H1 (cell line): ENCODE data around the gene CYB5B. TPM values are rescaled to one million over a fixed set of nuclear protein-coding genes. Genes with fewer than 3 reads are reported as not detected.

Source experiments
- CHD1 ChIP-seq: IDR thresholded peaks from 2 replicates; pipeline ENCODE4 v1.6.1; 2012; ENCODE audit warnings: low read depth, low read length, improper control_type of control experiment
- CREB1 ChIP-seq: IDR thresholded peaks from 2 replicates; pipeline ENCODE4 v1.6.1; 2012; ENCODE audit warnings: inconsistent platforms
- KDM4A ChIP-seq: IDR thresholded peaks from one replicate; pipeline ENCODE4 v1.7.1; 2012; ENCODE audit warnings: low read depth, mild to moderate bottlenecking, moderate library complexity, low read length, inconsistent platforms; ENCODE audit not compliant: severe bottlenecking
- RNF2 ChIP-seq: fragments of 200-900, 300-1000 bp; sonication (generic); IDR thresholded peaks from 2 replicates; pipeline ENCODE4 v1.7.1; 2016; ENCODE audit warnings: borderline replicate concordance, low read depth, mild to moderate bottlenecking, antibody characterized with exemption, low read length; ENCODE audit not compliant: poor library complexity, severe bottlenecking; ENCODE audit errors: missing control alignments
- polyA plus RNA-seq, 7 experiments: library from polyadenylated mRNA; depleted of rRNA in 3 of 7; stranded (reverse) in 5 of 7; unstranded in 2 of 7; fragments of >200 nt in 5 of 7; fragments of 200-250 nt in 2 of 7; gene quantifications; 1 replicate in 5 of 7; 2 replicates in 1 of 7; 4 replicates in 1 of 7; pipeline versions ENCODE4 v1.2.1 to v1.2.3, GENCODE V29; 2011 to 2013; ENCODE audit warnings: missing spikeins in 2 of 7, mixed read lengths in 2 of 7
- total RNA-seq: library from RNA; stranded (reverse); fragmentation: NEBNext Ultra II Directional; extraction: Animal tissue kit (Norgen Biotek cat#: 25700); gene quantifications from 2 replicates; pipeline ENCODE4 v1.2.1, GENCODE V29; 2021

Gene CYB5B
- total and polyA plus RNA-seq, 2 of the 8 experiments (the other 6 are each of a cell fraction or from before 2014, with no cell fraction given): 108 to 127 TPM

- TF ChIP-seq CHD1: no peak
- TF ChIP-seq RNF2: no peak
- TF ChIP-seq CREB1: no peak
- no peak for TF ChIP-seq KDM4A
- TF ChIP-seq, all 59 proteins: peak for 0
Measured at GRCh38 chr16:69495821-69496220, 71.4 kb downstream of the CYB5B start (continued).
